Uterus (tissue), 2 donors: ENCODE measurements around the gene KCNMA1.

Experiments
- CTCF ChIP-seq, 4 experiments: fragments of 200-600 bp in 2 of 4; fragments of 450-650 bp in 2 of 4; sonication (generic) in 2 of 4; IDR thresholded peaks; one replicate each; pipeline ENCODE4 v1.5.1; 2016 to 2019; ENCODE audit warnings: antibody characterized with exemption in 4 of 4, mild to moderate bottlenecking in 2 of 4, moderate library complexity in 1 of 4
- POLR2A ChIP-seq, 2 donors: fragments of 450-650 bp; IDR thresholded peaks; one replicate each; pipeline ENCODE4 v1.6.1; 2016; ENCODE audit warnings: antibody characterized with exemption in 2 of 2, mild to moderate bottlenecking in 1 of 2, moderate library complexity in 1 of 2

- TF ChIP-seq CTCF (IDR thresholded peaks at IDR 0.05) = no peak
- TF ChIP-seq POLR2A (IDR thresholded peaks at IDR 0.05) = no peak
Observed at GRCh38 chr10:77628906-77629730, 8.5 kb downstream of the KCNMA1 start.
